RWPE1 (cell line): ENCODE results near the gene RANBP17.

Experiments used
- CTCF ChIA-PET: fragments of 350-600 bp; sonication (Branson Sonifier 250); formaldehyde crosslinking; extraction: SDS; loops from one replicate; lab custom pipeline; 2021; lab: Yijun Ruan, JAX
- POLR2A ChIA-PET: fragments of 400-600 bp; formaldehyde crosslinking; extraction: SDS; loops from one replicate; lab custom pipeline; 2020; ENCODE audit warnings: antibody characterized with exemption; ENCODE audit not compliant: low non-redundant PET; lab: Yijun Ruan, JAX
- DNase-seq: peaks from one replicate; pipeline ENCODE4 v3.0.0; 2012; ENCODE audit warnings: low spot score
- H3K27ac ChIP-seq: fragments of 450-650 bp; 2 replicates; pipeline ENCODE4 v1.5.1; 2017
- CTCF ChIP-seq: fragments of 450-650 bp; conservative IDR thresholded peaks from 2 replicates; pipeline ENCODE4 v1.5.1; 2017; ENCODE audit warnings: low read depth, mild to moderate bottlenecking

Gene RANBP17

GRCh38 chr5:171306166-171306565 lies 444.3 kb downstream of the RANBP17 start:
- no peak overlapping the region for H3K27ac ChIP-seq
- POLR2A ChIA-PET, result no interaction called here
- CTCF ChIA-PET, result interaction anchor here (1.2 kb wide), 1 partner anchor 99 kb away, joined by 3 read pairs; no protein-coding TSS in a partner anchor
- DNase-seq, result no peak
- no peak for TF ChIP-seq CTCF

GRCh38 chr5:171306781-171307591 lies 445.2 kb downstream of the RANBP17 start:
- ChIA-PET POLR2A (no interaction called here), CTCF (interaction anchor here (1.2 to 1.7 kb wide), 2 partner anchors 15 to 100 kb away, joined by 3 to 5 read pairs; no protein-coding TSS in a partner anchor)
- H3K27ac ChIP-seq, result no peak overlapping the region
- DNase-seq, result no peak
- TF ChIP-seq CTCF, result no peak

GRCh38 chr5:171307789-171308452 lies 446.1 kb downstream of the RANBP17 start:
- no peak overlapping the region for H3K27ac ChIP-seq
- TF ChIP-seq CTCF, result no peak
- ChIA-PET CTCF (interaction anchor here (1.7 kb wide), 1 partner anchor 16 kb away, joined by 5 read pairs; no protein-coding TSS in a partner anchor), POLR2A (no interaction called here)
- DNase-seq, result no peak

GRCh38 chr5:171308453-171309275 lies 446.8 kb downstream of the RANBP17 start, which contains the start of gene TLX3:
Gene TLX3, plus strand, starts transcription at chr5:171309248. Its CDS starts 118 bp downstream, at chr5:171309366.
- CTCF ChIA-PET, result interaction anchor here (1.4 to 1.7 kb wide), 2 partner anchors 15 to 17 kb away, joined by 5 read pairs; no protein-coding TSS in a partner anchor
- H3K27ac ChIP-seq, result no peak within 1 kb of the TSS
- POLR2A ChIA-PET, result interaction anchor here (0.7 kb wide), 1 partner anchor 116 kb away, joined by 4 read pairs; no protein-coding TSS in a partner anchor
- TF ChIP-seq CTCF, result no peak
- DNase-seq, result peak; percentile 75

- no peak for TF ChIP-seq CTCF
- no peak for DNase-seq
- ChIA-PET CTCF (interaction anchor here (0.6 to 1.4 kb wide), 6 partner anchors 14 to 1302 kb away, joined by 3 to 5 read pairs (median 3); no protein-coding TSS in a partner anchor), POLR2A (interaction anchor here (0.7 kb wide), 1 partner anchor 117 kb away, joined by 4 read pairs; no protein-coding TSS in a partner anchor)
- no peak overlapping the region for H3K27ac ChIP-seq
These were observed 447.7 kb downstream of the RANBP17 start for GRCh38 chr5:171309276-171310211.
